Stimulated activated CD8-positive, alpha-beta memory T cell treated with anti-CD3 and anti-CD28 coated beads, Interleukin-4, amount 100 ng/mL, for 24 hours (primary cell): ENCODE measurements around the gene MCTP1.
"Not testable (repeated sequence)": the region's sequence is repeated elsewhere in the genome, so short reads cannot be mapped to it uniquely, and the experiment has no call there.

Experiments used
- DNase-seq: peaks from one replicate; pipeline ENCODE4 v3.0.0-alpha.2; 2020; ENCODE audit warnings: low read depth

The MCTP1 gene

DNA sequence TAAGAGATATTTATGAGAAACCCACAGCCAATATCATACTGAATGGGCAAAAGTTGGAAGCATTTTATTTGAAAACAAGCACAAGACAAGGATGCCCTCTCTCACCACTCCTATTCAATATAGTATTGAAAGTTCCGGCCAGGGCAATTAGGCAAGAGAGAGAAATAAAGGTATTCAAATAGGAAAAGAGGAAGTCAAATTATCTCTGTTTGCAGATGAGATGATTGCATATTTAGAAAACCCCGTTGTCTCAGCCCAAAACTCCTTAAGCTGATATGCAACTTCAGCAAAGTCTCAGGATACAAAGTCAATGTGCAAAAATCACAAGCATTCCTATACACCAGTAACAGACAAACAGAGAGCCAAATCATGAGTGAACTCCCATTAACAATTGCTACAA is 325.6 kb downstream of the MCTP1 start:
- DNase-seq = not testable (repeated sequence)

DNA sequence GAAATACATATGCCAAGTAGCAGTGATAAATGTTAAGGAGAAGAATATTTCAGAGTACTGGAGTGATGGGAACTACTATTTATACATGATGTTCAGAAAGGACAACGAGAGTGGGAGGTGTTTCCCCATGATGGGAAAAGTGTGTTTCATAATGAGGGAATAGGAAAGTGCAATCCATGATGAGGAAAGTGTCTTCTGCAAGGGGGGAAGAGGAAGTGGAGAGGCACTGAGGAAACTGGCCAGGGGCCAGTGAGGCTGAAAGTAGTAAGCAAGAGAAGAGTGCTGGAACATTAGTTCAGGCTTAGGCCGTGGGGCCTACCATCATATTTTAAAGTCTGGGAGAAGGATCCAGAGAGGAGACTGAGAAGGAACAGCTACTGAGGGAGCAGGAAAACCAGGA is 339.2 kb downstream of the MCTP1 start:
- DNase-seq = no peak

DNA sequence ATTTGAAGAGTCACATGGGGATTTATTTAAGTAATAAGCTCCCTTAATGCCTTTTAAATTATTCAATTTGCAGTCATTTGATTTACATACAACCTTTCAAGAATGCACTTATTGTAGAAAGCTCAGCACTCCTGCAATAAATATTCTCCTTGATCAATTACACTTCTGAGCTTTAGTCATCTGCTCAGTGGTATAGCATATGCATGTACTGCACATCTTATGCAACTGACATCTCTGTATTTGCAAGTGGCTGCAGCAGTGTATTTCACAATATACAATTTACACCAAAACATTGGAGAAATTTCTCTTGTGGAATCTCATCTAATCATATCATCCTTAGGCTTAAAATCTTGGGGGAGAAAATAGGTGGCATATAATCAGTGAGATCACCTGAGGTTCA is 340.7 kb downstream of the MCTP1 start:
- DNase-seq = no peak

DNA sequence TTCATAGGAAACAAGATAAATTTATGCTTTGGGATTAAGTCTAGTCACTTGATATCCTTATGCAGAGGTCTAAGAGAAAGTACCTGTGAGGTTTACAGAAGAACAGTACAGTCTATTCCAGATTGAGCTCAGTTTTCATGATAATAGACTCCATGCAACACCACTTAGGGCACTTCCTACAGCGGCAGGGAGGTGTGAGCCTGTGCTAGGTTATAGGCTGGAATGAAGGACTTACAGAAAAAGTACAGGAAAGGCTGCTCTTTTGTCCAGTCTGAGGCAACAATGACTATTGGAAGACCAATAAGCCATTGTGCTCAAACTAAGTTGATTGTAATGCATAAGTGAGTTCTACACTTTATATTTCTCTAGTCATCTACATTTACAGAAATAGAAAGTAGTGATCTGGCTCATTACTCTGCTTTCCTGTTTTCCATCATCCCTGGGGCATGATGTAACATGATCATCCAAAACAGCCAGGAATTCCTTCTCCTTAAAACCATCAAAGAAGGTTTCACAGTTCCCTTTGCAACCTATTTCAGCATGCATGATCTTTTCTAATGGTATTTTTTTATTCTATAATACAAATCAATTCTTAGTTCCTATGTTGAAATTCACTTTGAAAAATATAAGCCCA is 343.7 kb downstream of the MCTP1 start:
- no peak for DNase-seq

DNA sequence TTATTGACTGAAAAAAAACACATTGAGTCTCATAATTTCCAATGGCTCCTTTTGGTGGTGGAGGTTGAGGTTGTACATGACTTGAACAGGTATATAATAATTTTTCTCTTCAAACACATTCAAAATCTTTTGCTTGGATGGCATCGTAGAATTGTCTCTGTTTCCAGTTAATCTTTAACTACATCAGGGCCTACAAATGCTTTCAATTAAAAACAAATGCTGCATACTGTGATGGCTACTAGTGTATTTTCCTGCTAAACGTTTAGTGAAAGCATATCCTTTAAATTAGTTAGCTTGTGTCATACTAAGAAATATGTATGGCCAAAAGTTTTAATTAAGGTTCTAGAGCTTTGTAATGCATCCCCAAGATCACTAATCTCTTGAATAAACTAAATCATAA is 352.6 kb downstream of the MCTP1 start:
- no peak for DNase-seq

DNA sequence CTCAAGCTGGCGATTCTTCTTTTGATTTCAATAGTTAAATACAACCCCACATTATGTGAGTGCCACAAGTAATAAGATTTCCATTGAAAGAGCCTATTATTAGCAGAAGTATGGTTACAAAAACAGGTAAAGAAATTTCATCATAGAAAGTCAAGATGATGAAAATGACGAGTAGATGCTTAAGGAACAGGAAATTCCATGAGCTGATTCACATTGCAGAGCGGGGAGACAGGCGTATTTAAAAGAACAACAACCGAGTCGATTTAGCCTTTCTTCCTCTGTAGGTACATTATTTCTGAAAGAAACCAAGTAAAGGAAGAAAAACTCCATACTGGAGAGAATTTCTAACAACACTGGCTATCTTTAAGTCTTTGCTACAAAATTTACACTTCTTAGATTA is 356.0 kb downstream of the MCTP1 start:
- no peak for DNase-seq

DNA sequence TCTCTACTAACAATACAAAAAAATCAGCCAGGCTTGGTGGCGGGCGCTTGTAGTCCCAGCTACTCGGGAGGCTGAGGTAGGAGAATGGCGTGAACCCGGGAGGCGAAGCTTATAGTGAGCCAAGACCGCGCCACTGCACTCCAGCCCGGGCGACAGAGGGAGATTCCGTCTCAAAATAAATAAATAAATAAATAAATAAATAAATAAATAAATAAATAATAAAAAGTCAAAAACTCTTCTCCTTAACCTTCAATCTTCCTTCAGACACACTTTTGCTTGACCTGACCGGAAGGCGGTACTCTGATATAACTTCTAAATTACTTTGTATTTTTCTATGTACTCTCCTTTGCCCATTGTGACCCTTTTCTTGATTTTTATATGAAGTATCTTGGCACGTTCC is 364.3 kb downstream of the MCTP1 start:
- DNase-seq = no peak

DNA sequence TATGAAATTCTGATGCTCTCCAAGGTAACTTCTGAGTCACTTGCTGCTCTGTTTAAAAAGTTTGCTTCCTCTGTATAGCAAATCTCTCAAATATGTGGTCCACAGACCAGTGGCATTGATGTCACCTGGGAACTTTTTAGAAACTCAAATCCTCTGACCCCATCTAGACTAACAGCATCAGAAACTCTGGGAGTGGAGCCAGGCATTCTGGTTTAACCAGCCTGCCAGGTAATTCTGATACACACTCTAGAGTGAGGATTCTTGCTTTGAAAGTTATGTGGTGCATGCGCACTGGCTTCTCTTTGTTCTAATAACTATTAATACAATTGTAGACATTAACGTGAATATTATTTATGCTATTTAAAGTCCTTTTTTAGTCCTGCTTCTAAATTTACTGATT is 368.3 kb downstream of the MCTP1 start:
- DNase-seq = no peak

DNA sequence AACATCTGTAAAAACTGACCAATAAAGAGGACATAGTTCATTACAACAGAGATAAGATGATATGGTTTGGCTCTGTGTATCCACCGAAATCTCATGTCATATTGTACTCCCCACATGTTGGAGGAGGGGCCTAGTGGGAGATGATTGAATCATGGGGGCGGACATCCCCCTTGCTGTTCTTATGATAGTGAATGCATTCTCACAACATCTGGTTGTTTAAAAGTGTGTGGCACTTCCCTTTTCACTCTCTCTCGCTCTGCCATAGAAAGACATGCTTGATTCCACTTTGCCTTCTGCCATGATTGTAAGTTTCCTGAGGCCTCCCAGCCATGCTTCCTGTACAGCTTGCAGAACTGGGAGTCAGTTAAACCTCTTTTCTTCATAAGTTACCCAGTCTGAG is 373.6 kb downstream of the MCTP1 start:
- no peak for DNase-seq

DNA sequence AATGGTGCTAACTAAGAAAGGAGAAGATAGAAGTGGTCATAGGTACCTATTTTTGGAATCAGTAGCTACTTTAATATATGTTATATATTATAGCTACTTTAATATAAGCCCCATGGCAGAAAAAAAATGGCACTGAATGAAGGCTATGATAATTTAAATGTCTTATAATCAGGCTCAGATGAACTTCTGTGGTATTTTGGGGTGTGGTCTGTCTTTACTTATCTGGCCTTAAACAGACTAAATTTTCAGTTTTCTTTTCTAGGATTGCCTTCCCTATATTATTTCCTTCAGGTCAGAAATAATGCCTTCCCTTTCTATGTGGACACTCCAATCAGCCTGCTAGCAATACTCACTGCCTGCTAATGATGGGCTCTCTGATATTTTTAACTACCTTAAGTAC is 374.2 kb downstream of the MCTP1 start:
- no peak for DNase-seq

DNA sequence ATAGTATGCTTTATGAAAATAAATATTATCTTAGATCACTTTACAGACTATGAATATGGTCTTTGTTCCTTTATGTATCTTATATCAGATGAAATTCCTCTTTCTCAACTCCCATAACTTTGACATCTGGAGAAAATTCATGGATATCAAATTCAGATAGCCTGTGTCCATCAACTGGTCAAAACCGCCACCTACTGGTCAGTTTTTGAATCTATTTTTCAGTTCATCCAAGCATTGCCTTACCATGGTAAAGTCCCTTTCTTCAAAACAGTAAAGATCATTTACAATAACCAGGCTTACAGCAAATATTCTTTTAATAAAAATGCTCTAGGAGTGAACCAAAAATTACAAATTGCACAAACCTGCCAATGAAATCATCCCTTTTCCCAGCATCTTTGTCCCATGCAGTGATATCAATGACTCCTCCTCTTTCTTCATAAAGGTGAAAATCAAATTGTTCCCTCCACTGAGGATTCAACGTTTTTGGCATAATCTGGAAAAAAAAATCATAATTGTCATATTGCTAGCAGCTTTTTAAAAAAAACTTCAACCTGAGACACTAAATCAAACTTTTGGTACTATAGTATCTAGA is 375.9 kb downstream of the MCTP1 start:
- DNase-seq = no peak

DNA sequence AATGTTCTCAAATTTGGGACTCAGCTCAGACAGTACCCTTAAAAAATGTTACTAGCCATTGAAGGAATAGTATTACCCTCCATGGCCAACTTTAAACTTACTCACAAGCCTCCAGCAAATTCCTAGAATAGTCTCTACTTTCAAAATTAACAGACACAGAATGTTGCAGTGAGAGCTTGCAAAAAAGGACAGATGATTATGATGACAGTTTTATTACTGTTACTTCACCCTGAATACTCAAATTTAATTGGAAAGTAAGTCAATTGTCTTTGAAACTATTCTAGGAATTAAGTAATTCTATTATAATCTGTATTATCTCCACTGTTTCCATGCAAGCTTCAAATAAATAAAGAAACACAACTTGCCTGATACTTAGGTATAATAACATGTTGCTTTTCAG is 378.1 kb downstream of the MCTP1 start:
- DNase-seq = no peak

DNA sequence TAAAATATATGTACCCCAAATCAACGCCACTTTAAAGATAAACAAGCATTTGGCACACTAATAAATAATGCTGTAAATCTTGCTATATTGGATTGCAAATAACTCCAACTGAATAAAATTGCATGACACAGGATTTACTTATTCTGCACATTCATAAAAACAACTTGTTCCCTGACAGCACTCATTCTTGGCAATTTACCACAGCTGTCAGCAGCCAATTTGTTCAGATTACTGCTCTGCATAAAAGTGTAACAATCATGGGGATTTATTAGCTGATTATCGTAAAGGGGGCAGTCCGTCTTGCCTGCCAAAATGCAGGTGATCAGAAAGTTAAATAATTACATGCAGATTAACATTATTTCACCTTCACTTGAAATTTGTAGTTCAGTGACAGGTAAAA is 381.2 kb downstream of the MCTP1 start:
- no peak for DNase-seq

DNA sequence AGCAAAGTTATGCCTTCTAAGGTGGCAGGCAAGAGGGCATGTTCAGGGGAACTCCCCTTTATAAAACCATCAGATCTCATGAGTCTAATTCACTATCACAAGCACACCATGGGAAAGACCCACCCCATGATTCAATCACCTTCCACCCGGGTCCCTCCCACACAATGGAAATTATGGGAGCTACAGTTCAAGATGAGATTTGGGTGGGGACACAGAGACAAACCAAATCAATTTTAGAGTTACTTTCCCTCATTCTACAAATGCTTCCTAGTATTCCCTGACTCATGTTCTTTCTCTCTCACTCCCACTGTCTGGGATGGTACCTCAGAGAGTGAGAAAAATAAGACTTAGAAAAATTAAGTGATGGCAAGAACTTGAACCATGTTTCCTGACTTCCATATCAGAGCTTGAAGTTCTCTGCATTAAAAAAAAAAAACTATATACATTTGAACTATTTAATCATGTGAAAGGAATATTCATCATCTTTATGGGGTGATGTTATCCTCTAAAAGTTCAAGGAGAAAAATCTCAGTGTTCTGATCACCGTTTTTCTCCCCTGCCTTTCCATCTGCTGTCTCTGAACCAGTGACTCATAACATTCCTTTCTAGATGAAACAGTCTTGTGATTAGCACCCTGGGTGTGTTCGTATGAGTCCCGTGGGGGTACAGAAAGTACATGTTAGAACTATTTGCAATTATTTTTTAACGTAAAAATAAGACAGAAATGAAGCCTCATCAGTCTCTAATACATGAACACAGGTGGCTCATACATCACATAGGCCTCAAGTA is 383.5 kb downstream of the MCTP1 start:
- no peak for DNase-seq

DNA sequence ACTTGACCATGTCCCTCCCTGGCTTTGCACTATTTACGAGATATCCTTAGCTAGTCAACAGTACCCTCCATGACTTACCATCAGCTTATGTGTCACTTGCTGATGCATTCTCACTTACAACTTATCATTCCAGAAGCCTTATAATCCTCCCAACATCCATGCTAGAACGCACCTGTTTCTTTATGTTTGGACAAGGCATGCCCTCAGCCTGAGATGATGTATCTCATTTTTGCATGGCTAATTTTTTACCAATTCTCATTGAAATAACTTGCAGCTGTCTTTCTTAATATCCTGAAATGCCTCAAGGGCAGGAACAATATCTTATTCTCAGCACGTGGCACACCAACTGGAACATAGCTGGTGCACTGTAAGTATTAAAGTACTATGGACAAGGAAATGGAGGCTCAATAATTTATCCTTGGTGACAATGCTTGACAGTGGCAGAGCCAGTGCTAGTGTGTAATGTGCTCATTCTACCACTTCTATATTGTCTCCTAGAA is 384.8 kb downstream of the MCTP1 start:
- no peak for DNase-seq

DNA sequence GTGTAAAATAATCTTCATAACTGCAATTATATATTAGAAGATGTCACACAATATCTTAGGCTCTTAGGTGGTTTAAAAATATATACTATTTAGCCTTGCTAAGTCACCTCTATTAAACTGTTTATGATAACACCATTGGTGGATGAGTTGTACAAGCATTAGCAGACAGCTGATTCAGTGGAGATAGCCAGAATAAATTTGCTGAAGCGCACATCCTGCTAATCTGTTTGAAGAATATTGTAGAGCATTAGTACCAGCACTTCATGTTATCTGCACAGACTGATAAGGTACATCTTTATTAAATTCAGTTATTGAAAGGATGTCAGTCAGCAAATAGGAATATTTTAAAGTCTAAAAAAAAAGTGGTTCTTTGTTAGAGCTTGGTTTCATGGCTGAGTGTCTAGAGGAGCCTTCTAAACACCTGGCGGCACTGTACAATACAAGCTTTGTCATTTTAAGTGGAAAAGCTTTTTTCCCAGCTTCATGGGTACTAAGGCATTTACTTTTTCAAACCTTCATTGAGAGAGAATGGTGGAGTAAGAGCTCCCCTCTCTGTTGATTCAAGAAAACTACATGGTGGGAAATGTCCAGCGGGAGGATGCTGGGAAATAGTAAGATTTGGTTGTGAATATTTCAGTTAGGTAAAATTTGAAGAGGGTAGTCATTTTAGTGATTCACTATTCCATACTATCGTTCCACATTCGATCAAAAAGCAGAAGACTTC is 391.3 kb downstream of the MCTP1 start:
- DNase-seq = no peak

DNA sequence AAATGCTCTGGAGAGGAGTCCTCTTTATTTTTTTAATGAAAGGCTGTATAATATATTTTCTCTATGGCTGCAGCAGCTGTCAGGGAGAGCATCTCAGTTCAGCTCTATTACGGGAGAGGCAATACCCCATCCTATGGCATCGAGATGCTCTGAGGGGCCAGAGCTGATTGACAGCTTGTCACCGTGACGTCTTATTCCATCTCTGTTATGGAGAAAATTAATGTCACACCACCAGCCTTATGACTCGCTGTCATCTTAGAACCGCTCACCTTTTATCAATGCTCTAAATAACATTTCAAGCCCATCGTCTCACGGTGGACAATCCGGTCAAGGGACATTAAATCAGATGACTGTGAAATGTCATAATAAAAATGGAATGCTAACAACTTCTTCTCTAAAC is 392.9 kb downstream of the MCTP1 start:
- DNase-seq = no peak

DNA sequence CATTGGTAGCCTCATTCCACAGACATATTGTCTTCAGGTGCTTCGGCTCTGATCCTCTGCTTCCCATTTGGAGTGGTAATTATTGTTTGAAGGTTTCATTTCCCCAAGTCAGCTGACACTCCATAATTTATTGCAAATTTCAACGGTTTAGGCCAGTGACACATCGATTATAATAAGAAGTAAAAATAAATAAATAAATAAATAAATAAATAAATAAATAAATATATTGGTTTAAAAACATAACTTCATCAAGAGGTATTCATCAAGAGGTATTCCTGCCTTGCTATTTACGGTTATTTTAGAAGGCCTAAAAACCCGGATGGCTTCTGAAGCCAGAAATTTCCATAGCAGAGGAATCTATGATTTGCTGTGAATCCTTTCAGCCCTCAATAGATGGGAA is 393.3 kb downstream of the MCTP1 start:
- DNase-seq = no peak

DNA sequence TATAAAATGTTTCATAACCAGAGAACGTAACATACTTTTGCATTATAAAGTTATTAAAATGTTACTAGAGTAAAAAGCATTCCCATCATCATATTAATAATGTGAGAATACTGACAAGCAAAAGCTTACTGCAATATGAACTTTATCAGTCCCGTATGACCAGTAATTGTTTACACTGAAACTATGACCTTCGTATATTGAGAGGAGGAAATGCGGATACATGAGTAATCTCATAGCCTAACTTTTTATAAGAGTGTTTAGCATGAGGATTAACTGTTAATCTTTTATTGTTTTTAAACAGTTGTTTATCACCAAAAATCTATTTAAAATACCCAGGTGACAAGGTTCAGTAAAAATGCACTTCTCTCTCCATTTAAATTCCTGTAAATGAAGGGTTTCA is 394.0 kb downstream of the MCTP1 start:
- no peak for DNase-seq

DNA sequence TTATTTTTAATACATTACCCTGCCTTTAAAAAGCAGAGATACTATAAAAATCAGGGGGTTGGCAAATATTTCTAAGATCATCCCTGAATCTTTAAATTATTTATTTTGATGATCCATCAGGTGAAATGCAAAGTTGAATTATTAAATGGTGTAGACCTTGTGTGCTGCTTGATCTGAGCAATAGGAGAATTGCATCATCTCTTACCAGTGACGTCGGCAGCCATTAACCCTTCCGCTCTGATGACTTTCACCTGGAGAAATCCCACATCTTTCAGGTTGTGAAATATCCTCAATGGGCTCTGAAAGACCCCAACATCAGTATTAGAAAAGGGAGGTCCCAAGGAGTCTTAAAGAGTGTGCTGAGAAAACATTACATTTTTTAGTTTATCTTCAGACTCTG is 396.2 kb downstream of the MCTP1 start:
- no peak for DNase-seq

DNA sequence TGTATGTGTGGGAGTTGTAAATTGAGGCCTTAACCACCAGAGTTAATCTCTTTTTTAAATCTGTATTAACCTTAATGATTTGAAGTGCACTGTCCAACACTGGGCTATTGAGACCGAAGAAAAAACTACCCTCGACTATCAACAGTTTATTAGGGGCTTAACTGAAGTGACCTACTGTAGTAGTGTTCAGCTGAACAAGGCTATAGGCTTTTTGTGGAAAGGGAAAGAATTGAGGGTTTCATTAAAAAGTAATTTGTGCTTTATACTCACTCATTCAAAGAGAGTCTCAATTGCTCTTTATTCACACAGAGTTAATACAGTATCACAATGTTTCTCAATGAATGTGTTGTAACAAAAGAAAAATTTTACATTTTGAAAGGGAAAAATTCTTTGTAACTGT is 399.0 kb downstream of the MCTP1 start:
- DNase-seq = no peak

DNA sequence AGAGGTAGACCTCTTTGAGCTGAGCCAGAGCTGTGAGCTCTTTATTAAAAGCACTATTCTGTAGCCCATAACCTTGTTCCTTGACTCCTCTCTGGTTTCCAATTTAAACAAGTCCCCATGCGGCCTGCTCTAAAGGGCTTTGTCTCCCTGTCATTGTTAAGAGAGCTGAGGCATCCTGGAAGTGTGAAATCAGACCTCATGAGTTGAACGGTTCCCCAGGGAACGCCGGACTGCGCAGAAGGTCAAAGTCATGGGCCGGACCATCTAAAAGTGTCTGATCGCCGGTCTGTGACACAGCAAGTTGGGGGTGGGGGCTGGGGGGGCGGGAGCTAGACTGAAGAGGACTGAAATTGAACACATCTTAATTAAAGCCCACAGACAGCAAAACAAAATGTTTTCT is 400.6 kb downstream of the MCTP1 start:
- DNase-seq = no peak

DNA sequence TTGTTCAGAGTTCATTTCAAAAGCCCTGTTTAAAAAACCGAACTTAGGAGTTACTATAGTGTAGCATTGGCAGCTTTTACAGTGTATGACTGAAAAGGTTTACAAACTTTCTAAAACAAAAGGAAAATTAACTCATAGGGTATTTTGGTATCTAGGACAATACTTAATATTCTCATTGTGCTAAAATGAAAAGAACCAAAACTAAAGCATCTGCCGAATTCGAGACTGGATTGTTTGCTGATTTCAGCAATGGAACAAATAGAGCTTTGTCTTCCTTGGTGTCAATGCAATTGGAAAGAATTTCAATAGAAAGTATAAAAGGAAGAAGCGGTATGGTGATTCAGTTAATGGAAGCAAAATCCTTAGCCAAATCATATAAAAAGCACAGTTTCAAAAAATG is 412.4 kb downstream of the MCTP1 start:
- no peak for DNase-seq
